H1 (cell line): ENCODE data around the gene JMJD1C. TPM values are rescaled to one million over a fixed set of nuclear protein-coding genes. Genes with fewer than 3 reads are reported as not detected.

Experiments used
- CTCF ChIA-PET: fragments of 300-600 bp; sonication (Branson Sonifier 250); formaldehyde crosslinking; loops from one replicate; lab custom pipeline; 2021; ENCODE audit not compliant: partially characterized antibody; lab: Charles Lee
- POLR2A ChIA-PET: fragments of 300-600 bp; sonication (Branson Sonifier 250); formaldehyde crosslinking; loops from one replicate; lab custom pipeline; 2021; ENCODE audit warnings: inconsistent platforms; ENCODE audit not compliant: partially characterized antibody; lab: Charles Lee
- DNase-seq, 2 experiments: peaks; one replicate each; pipeline versions ENCODE4 v3.0.0 to v3.0.0-alpha.2; 2010 to 2022; ENCODE audit warnings: low spot score in 2 of 2, low read depth in 1 of 2, mixed read lengths in 1 of 2
- FAIRE-seq: peaks from 2 replicates; lab custom pipeline; 2011; peaks lifted over from hg19 to GRCh38; lab: Jason Lieb, UNC
- H2AFZ ChIP-seq: 2 replicates; pipeline ENCODE4 v1.8.1; 2012; ENCODE audit warnings: low read length, inconsistent platforms
- H2AK5ac ChIP-seq: 2 replicates; pipeline ENCODE4 v1.6.1; 2013; ENCODE audit warnings: low read depth, low read length
- H2BK120ac ChIP-seq: replicated peaks from 2 replicates; pipeline ENCODE3; 2013; ENCODE audit warnings: low read depth, low read length, inconsistent platforms
- H2BK12ac ChIP-seq: 2 replicates; pipeline ENCODE4 v1.6.1; 2013; ENCODE audit warnings: low read depth, low read length
- H2BK15ac ChIP-seq: 2 replicates; pipeline ENCODE4 v1.6.1; 2013; ENCODE audit warnings: low read length
- H2BK20ac ChIP-seq: 2 replicates; pipeline ENCODE4 v1.6.1; 2013; ENCODE audit warnings: low read length
- H2BK5ac ChIP-seq: 2 replicates; pipeline ENCODE4 v1.6.1; 2013; ENCODE audit warnings: low read depth, low read length
- H3K14ac ChIP-seq: 2 replicates; pipeline ENCODE4 v1.6.1; 2013; ENCODE audit warnings: inconsistent platforms; ENCODE audit not compliant: insufficient read length
- H3K18ac ChIP-seq: 2 replicates; pipeline ENCODE4 v1.6.1; 2013; ENCODE audit warnings: low read length; ENCODE audit errors: extremely low read depth
- H3K23ac ChIP-seq: 2 replicates; pipeline ENCODE4 v1.6.1; 2013; ENCODE audit warnings: inconsistent platforms; ENCODE audit not compliant: insufficient read length
- H3K23me2 ChIP-seq: 2 replicates; pipeline ENCODE4 v1.6.1; 2013; ENCODE audit warnings: low read depth, low read length
- H3K27ac ChIP-seq: 2 replicates; pipeline ENCODE4 v1.6.1; 2011; ENCODE audit warnings: low read depth, low read length, inconsistent platforms
- H3K27me3 ChIP-seq, 4 experiments: replicated peaks in 1 of 4; 1 replicate in 1 of 4; 2 replicates in 3 of 4; pipeline versions ENCODE4 v1.6.1 to v1.8.1; 2011 to 2013; ENCODE audit warnings: low read length in 3 of 4, mild to moderate bottlenecking in 3 of 4, inconsistent platforms in 2 of 4, mixed read lengths in 2 of 4, moderate library complexity in 1 of 4; ENCODE audit not compliant: control insufficient read depth in 3 of 4, insufficient read depth in 3 of 4; ENCODE audit errors: extremely low read depth in 1 of 4
- H3K36me3 ChIP-seq, 4 experiments: 2 replicates each; pipeline versions ENCODE4 v1.6.1 to v1.8.1; 2011 to 2013; ENCODE audit warnings: mild to moderate bottlenecking in 4 of 4, low read length in 3 of 4, moderate library complexity in 2 of 4, control low read depth in 1 of 4, inconsistent platforms in 1 of 4; ENCODE audit not compliant: insufficient read depth in 4 of 4, control insufficient read depth in 2 of 4
- H3K4ac ChIP-seq: replicated peaks from 2 replicates; pipeline ENCODE3; 2013; ENCODE audit warnings: low read length, low read depth, mixed read lengths, inconsistent platforms; ENCODE audit not compliant: insufficient read length
- H3K4me1 ChIP-seq, 4 experiments: replicated peaks in 1 of 4; 1 replicate in 1 of 4; 2 replicates in 3 of 4; pipeline versions ENCODE4 v1.6.1 to v1.8.1; 2011 to 2013; ENCODE audit warnings: low read length in 3 of 4, inconsistent platforms in 2 of 4, mixed read lengths in 1 of 4; ENCODE audit not compliant: insufficient read depth in 4 of 4, control insufficient read depth in 3 of 4
- H3K4me2 ChIP-seq, 2 experiments: 2 replicates each; pipeline versions ENCODE4 v1.6.1 to v1.8.1; 2011 to 2013; ENCODE audit warnings: low read depth in 2 of 2, low read length in 2 of 2, control low read depth in 1 of 2, inconsistent platforms in 1 of 2, mild to moderate bottlenecking in 1 of 2; ENCODE audit not compliant: insufficient read depth in 1 of 2
- H3K4me3 ChIP-seq, 4 experiments: fragments of 200-600, 300-600 bp in 1 of 4; sonication (generic), shearing (Covaris generic), sonication (Bioruptor Twin) in 1 of 4; 2 replicates each; pipeline versions ENCODE4 v1.5.1 to v1.8.1; 2011 to 2016; ENCODE audit warnings: low read length in 4 of 4, low read depth in 3 of 4, control low read depth in 2 of 4, inconsistent platforms in 2 of 4, mild to moderate bottlenecking in 2 of 4, mixed read lengths in 1 of 4, moderate library complexity in 1 of 4; ENCODE audit not compliant: insufficient read depth in 2 of 4; ENCODE audit errors: extremely low read depth in 1 of 4
- H3K56ac ChIP-seq: replicated peaks from 2 replicates; pipeline ENCODE3; 2013; ENCODE audit warnings: low read depth, mild to moderate bottlenecking, mixed read lengths, low read length, inconsistent platforms; ENCODE audit not compliant: insufficient read length
- H3K79me1 ChIP-seq: 2 replicates; pipeline ENCODE4 v1.6.1; 2013; ENCODE audit warnings: low read depth, low read length, control low read depth
- H3K79me2 ChIP-seq, 2 experiments: 2 replicates each; pipeline versions ENCODE4 v1.6.1 to v1.8.1; 2012 to 2013; ENCODE audit warnings: low read length in 2 of 2, mild to moderate bottlenecking in 2 of 2, inconsistent platforms in 1 of 2; ENCODE audit not compliant: insufficient read depth in 2 of 2, control insufficient read depth in 1 of 2
- H3K9ac ChIP-seq, 4 experiments: replicated peaks in 1 of 4; 1 replicate in 1 of 4; 2 replicates in 3 of 4; pipeline versions ENCODE4 v1.6.1 to v1.8.1; 2011 to 2013; ENCODE audit warnings: low read depth in 3 of 4, low read length in 3 of 4, control low read depth in 2 of 4, mild to moderate bottlenecking in 2 of 4, moderate library complexity in 2 of 4, inconsistent platforms in 1 of 4; ENCODE audit errors: extremely low read depth in 1 of 4
- H3K9me3 ChIP-seq, 2 experiments: 2 replicates each; pipeline versions ENCODE4 v1.6.1 to v1.8.1; 2012 to 2013; ENCODE audit warnings: mild to moderate bottlenecking in 2 of 2, moderate library complexity in 2 of 2, control low read depth in 1 of 2, inconsistent platforms in 1 of 2, low read depth in 1 of 2, low read length in 1 of 2, mixed read lengths in 1 of 2; ENCODE audit not compliant: insufficient read depth in 2 of 2
- H4K20me1 ChIP-seq, 2 experiments: replicated peaks in 1 of 2; 2 replicates each; pipeline versions ENCODE3 to v1.8.1; 2011 to 2013; ENCODE audit warnings: inconsistent platforms in 2 of 2, low read length in 2 of 2, mild to moderate bottlenecking in 1 of 2; ENCODE audit not compliant: insufficient read depth in 2 of 2, control insufficient read depth in 1 of 2
- H4K5ac ChIP-seq: 2 replicates; pipeline ENCODE4 v1.6.1; 2013; ENCODE audit warnings: low read length, low read depth, mixed read lengths, inconsistent platforms; ENCODE audit not compliant: insufficient read length
- H4K8ac ChIP-seq: 2 replicates; pipeline ENCODE4 v1.8.0; 2013; ENCODE audit warnings: mild to moderate bottlenecking, moderate library complexity, low read length, inconsistent platforms; ENCODE audit not compliant: insufficient read depth; ENCODE audit errors: extremely low read depth
- H4K91ac ChIP-seq: replicated peaks from 2 replicates; pipeline ENCODE3; 2013; ENCODE audit warnings: low read length, mixed read lengths, inconsistent platforms; ENCODE audit not compliant: insufficient read length
- EGR1 ChIP-seq: IDR thresholded peaks from 2 replicates; pipeline ENCODE4 v1.6.1; 2011; ENCODE audit warnings: low read depth, low read length, borderline replicate concordance
- RFX5 ChIP-seq: IDR thresholded peaks from 2 replicates; pipeline ENCODE4 v1.6.1; 2011; ENCODE audit warnings: low read depth, low read length, improper control_type of control experiment, borderline replicate concordance
- WGBS, 2 experiments: shearing (Covaris generic) in 1 of 2; methylation state at CpG; one replicate each; pipeline versions ENCODE4 v1.1.6 to v1.1.7; 2013 to 2015; ENCODE audit warnings: low lambda C conversion rate in 2 of 2, mixed read lengths in 2 of 2, inconsistent platforms in 1 of 2, low coverage in 1 of 2, missing lambda C conversion rate in 1 of 2; ENCODE audit not compliant: insufficient replicate concordance in 2 of 2, insufficient coverage in 1 of 2, insufficient read length in 1 of 2; ENCODE audit errors: extremely low coverage in 1 of 2, missing lambda C conversion rate in 1 of 2; 5-methylcytosine and 5-hydroxymethylcytosine counted together
- polyA plus RNA-seq, 7 experiments: library from polyadenylated mRNA; depleted of rRNA in 3 of 7; stranded (reverse) in 5 of 7; unstranded in 2 of 7; fragments of >200 nt in 5 of 7; fragments of 200-250 nt in 2 of 7; gene quantifications; 1 replicate in 5 of 7; 2 replicates in 1 of 7; 4 replicates in 1 of 7; pipeline versions ENCODE4 v1.2.1 to v1.2.3, GENCODE V29; 2011 to 2013; ENCODE audit warnings: missing spikeins in 2 of 7, mixed read lengths in 2 of 7
- total RNA-seq: library from RNA; stranded (reverse); fragmentation: NEBNext Ultra II Directional; extraction: Animal tissue kit (Norgen Biotek cat#: 25700); gene quantifications from 2 replicates; pipeline ENCODE4 v1.2.1, GENCODE V29; 2021

Gene JMJD1C
- total and polyA plus RNA-seq, 2 of the 8 experiments (the other 6 are each of a cell fraction or from before 2014, with no cell fraction given), result 54.5 to 210 TPM

DNA sequence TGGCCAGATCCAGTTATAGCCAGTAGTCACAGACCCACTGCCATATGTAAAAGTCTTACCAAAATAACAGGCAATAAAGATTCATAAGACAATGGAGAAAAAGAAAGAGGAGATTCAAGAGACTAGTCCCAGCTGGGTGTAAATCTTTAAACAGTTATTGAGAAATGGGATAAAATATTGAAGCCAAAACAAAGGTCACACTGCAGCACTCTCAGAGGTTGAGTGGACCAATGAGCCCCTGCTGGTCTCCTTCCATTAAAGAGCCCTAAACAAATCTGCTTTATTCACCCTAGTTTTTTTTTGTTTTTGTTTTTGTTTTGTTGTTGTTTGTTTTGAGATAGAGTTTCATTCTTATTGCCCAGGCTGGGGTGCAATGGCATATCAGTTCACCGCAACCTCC lies 98.8 kb downstream of the JMJD1C start:
- no peak overlapping the region for H3K18ac ChIP-seq
- no peak for FAIRE-seq
- no peak overlapping the region for H2BK5ac ChIP-seq
- H3K27ac ChIP-seq, result no peak overlapping the region
- H4K8ac ChIP-seq, result no peak overlapping the region
- H3K4me3 ChIP-seq, result no peak overlapping the region
- no peak overlapping the region for H2BK15ac ChIP-seq
- no peak overlapping the region for H4K91ac ChIP-seq
- no peak overlapping the region for H2BK20ac ChIP-seq
- no peak overlapping the region for H2AK5ac ChIP-seq
- H2AFZ ChIP-seq, result no peak overlapping the region
- no peak overlapping the region for H2BK120ac ChIP-seq
- H3K14ac ChIP-seq, result no peak overlapping the region
- WGBS, 2 experiments, result 100% methylated on average over 1 of the region's 1 CpG; no CpG with 5 or more reads in 1 of the 2 experiments
- no peaks in the 10 kb centered on the region; a peak in 1 of 7 replicates for H3K27me3 ChIP-seq
- no peaks in the 10 kb centered on the region for H3K9me3 ChIP-seq
- POLR2A ChIA-PET, result interaction anchor here (1.6 kb wide), 1 partner anchor 98 kb away, joined by 3 read pairs; no protein-coding TSS in a partner anchor
- TF ChIP-seq RFX5 (no peak), EGR1 (no peak)
- TF ChIP-seq, all 59 proteins: peak for 0
- no peak overlapping the region for H3K23ac ChIP-seq
- H3K79me2 ChIP-seq, result peaks cover 0 to 36% of the 10 kb centered on the region in 2 experiments; a peak in 2 of 4 replicates
- no peaks in the 10 kb centered on the region for H3K4me1 ChIP-seq
- H2BK12ac ChIP-seq, result no peak overlapping the region
- H3K79me1 ChIP-seq, result peaks cover 2% of the 10 kb centered on the region
- no peaks in the 10 kb centered on the region for H3K23me2 ChIP-seq
- H3K36me3 ChIP-seq, result no peaks in the 10 kb centered on the region
- no peak overlapping the region for H3K56ac ChIP-seq
- no peak overlapping the region for H3K4me2 ChIP-seq
- CTCF ChIA-PET, result no interaction called here
- no peak overlapping the region for H4K5ac ChIP-seq
- H4K20me1 ChIP-seq, result peaks cover 1 to 5% of the 10 kb centered on the region in 2 experiments
- H3K4ac ChIP-seq, result no peak overlapping the region
- DNase-seq, result no peak
- no peak overlapping the region for H3K9ac ChIP-seq
